ENCODE data around the gene SPIN4. TPM values are rescaled to one million over a fixed set of nuclear protein-coding genes. Genes with fewer than 3 reads are reported as not detected.
"Not testable (repeated sequence)": the region's sequence is repeated elsewhere in the genome, so short reads cannot be mapped to it uniquely, and the experiment has no call there.

Gene SPIN4
- total RNA-seq = 8.1 TPM
- long read RNA-seq, full-length matches to known transcripts = 3 of 3 reads
- long read RNA-seq, partial matches to known transcripts = 0 of 3 reads
- long read RNA-seq, other reads (novel, unspliced or antisense) = 0 of 3 reads

DNA sequence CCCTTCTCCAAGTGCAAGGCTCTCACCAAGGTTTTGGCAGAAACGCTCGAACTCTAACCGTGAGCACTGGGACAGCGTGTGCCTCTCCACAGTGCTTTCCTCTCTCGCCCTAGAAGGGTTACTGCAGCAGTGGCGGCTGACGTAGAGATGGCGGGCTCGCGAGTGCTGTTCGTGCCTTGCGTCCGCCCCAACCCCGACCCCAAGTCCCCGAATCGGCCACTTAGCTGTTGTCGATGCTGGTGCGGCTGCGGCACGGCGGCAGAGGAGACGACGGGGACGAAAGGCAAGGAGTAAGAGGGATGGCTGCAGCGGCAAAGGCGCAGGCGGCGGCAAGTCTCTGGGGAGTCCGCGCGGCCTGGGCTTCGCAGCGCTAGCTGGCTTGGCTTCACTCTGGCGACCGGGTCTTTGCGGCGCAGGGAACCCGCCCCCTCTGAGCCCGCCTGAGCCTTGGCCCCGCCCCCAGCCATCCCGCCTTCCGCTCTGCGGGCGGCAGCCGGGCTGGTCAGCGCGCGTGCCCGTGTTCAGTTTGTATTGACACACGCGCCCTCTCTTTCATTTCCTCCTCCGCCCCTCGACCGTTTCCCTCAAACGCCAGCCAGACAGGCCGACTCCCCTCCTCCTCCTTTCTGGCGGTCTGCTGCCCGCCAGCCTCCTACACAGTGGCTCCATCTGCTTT, at the start of gene SPIN4:
Gene SPIN4 (minus strand): TSS at position 392 of the 676 bp plus-strand sequence. CDS start 513 bp downstream, outside the sequence.
- peak within 1 kb of the TSS; percentile 78 for H3K27ac ChIP-seq

GRCh38 chrX:63400340-63400739, 49.2 kb upstream of the SPIN4 start:
- Histone ChIP-seq H3K27ac (no peak overlapping the region), H3K4me3 (no peak overlapping the region), H3K9me3 (no peaks in the 10 kb centered on the region), H3K36me3 (no peaks in the 10 kb centered on the region), H3K4me1 (no peaks in the 10 kb centered on the region), H3K27me3 (ENCODE audit: low read depth) (no peaks in the 10 kb centered on the region)
- no peak for ATAC-seq
- no peak for TF ChIP-seq CTCF (IDR thresholded peaks at IDR 0.05)
- intact Hi-C loops (cut with DNase I) = no loop called here
- no peak for DNase-seq

More for the DNA sequence above, at the start of gene SPIN4:
- Histone ChIP-seq H3K36me3 (no peaks in the 10 kb centered on the region), H3K9me3 (no peaks in the 10 kb centered on the region), H3K4me1 (peaks cover 10% of the 10 kb centered on the region), H3K4me3 (peak within 1 kb of the TSS; percentile 68), H3K27me3 (ENCODE audit: low read depth) (no peaks in the 10 kb centered on the region)
- ATAC-seq (peak; percentile 99 to 100), DNase-seq (peak; percentile 91)
- no peak for TF ChIP-seq CTCF (IDR thresholded peaks at IDR 0.05)
- intact Hi-C loops (cut with DNase I) = no loop called here

GRCh38 chrX:63394872-63395271, 43.7 kb upstream of the SPIN4 start:
- no peaks in the 10 kb centered on the region for H3K4me1 ChIP-seq
- H3K36me3 ChIP-seq = no peaks in the 10 kb centered on the region
- intact Hi-C loops (cut with DNase I) = no loop called here
- TF ChIP-seq CTCF (IDR thresholded peaks at IDR 0.05) = no peak
- H3K9me3 ChIP-seq = no peaks in the 10 kb centered on the region
- DNase-seq (no peak), ATAC-seq (no peak)
- H3K27ac ChIP-seq = no peak overlapping the region
- no peaks in the 10 kb centered on the region for H3K27me3 ChIP-seq (ENCODE audit: low read depth)
- H3K4me3 ChIP-seq = no peak overlapping the region

GRCh38 chrX:63393094-63393493, 42.0 kb upstream of the SPIN4 start:
- H3K9me3 ChIP-seq; DNase-seq; H3K4me3 ChIP-seq; ATAC-seq; intact Hi-C loops (cut with DNase I); H3K36me3 ChIP-seq; H3K4me1 ChIP-seq; H3K27ac ChIP-seq; H3K27me3 ChIP-seq (ENCODE audit: low read depth): not testable (repeated sequence)

DNA sequence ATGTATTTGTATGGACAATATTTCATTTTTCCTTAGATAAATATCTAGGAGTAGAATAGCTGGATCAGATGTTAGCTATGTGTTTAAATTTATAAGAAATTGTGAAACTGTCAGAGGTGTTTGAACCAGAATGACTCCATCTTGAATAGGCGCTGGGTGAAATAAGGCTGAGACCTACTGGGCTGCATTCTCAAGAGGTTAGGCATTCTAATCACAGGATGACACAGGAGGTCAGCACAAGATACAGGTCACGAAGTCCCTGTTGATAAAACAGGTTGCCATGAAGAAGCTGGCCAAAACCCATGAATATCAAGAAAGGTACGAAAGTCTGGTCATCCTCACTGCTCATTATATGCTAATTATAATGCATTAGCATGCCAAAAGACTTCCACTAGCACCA, 36.3 kb upstream of the SPIN4 start:
- no peaks in the 10 kb centered on the region for H3K36me3 ChIP-seq
- H3K27ac ChIP-seq = no peak overlapping the region
- TF ChIP-seq CTCF (IDR thresholded peaks at IDR 0.05) = no peak
- intact Hi-C loops (cut with DNase I) = no loop called here
- ATAC-seq (no peak), DNase-seq (no peak)
- no peaks in the 10 kb centered on the region for H3K9me3 ChIP-seq
- no peaks in the 10 kb centered on the region for H3K4me1 ChIP-seq
- H3K4me3 ChIP-seq = no peak overlapping the region
- no peaks in the 10 kb centered on the region for H3K27me3 ChIP-seq (ENCODE audit: low read depth)

GRCh38 chrX:63384263-63384662, 33.1 kb upstream of the SPIN4 start:
- H3K27me3 ChIP-seq (ENCODE audit: low read depth); ATAC-seq; H3K4me1 ChIP-seq; DNase-seq; H3K4me3 ChIP-seq; intact Hi-C loops (cut with DNase I); H3K27ac ChIP-seq; H3K36me3 ChIP-seq; H3K9me3 ChIP-seq: not testable (repeated sequence)

- H3K4me1 ChIP-seq; intact Hi-C loops (cut with DNase I); H3K27ac ChIP-seq; H3K27me3 ChIP-seq (ENCODE audit: low read depth); H3K36me3 ChIP-seq; ATAC-seq; H3K4me3 ChIP-seq; H3K9me3 ChIP-seq; DNase-seq: not testable (repeated sequence)
Measured at GRCh38 chrX:63373012-63373411, 21.9 kb upstream of the SPIN4 start.

GRCh38 chrX:63367699-63368098, 16.6 kb upstream of the SPIN4 start:
- H3K4me1 ChIP-seq; H3K27me3 ChIP-seq (ENCODE audit: low read depth); H3K9me3 ChIP-seq; H3K27ac ChIP-seq; H3K4me3 ChIP-seq; intact Hi-C loops (cut with DNase I); ATAC-seq; H3K36me3 ChIP-seq; DNase-seq: not testable (repeated sequence)
